Nephron (organoid): Measurements from ENCODE around the gene RAVER2.
"Not testable (repeated sequence)": the region's sequence is repeated elsewhere in the genome, so short reads cannot be mapped to it uniquely, and the experiment has no call there.

Experiments
- H3K27ac Mint-ChIP-seq, 3 experiments: 2 replicates each; pipeline ENCODE4 v1.8.0; 2020; ENCODE audit warnings: mixed read lengths in 3 of 3, mild to moderate bottlenecking in 2 of 3, moderate library complexity in 1 of 3
- H3K27me3 Mint-ChIP-seq: 2 replicates; pipeline ENCODE4 v1.8.0; 2021; ENCODE audit warnings: low read depth, mild to moderate bottlenecking, moderate library complexity, mixed read lengths
- H3K36me3 Mint-ChIP-seq: 2 replicates; pipeline ENCODE4 v1.8.0; 2020; ENCODE audit warnings: low read depth, mixed read lengths
- H3K4me1 Mint-ChIP-seq: 2 replicates; pipeline ENCODE4 v1.8.0; 2020; ENCODE audit warnings: mixed read lengths
- H3K4me3 Mint-ChIP-seq, 3 experiments: 2 replicates each; pipeline ENCODE4 v1.8.0; 2020; ENCODE audit warnings: mild to moderate bottlenecking in 3 of 3, mixed read lengths in 3 of 3, moderate library complexity in 2 of 3
- H3K9me3 Mint-ChIP-seq: 2 replicates; pipeline ENCODE4 v1.8.0; 2020; ENCODE audit warnings: mixed read lengths
- CTCF ChIP-seq, 3 experiments: fragments of 200-600 bp; sonication (generic); IDR thresholded peaks; one replicate each; pipeline ENCODE4 v1.5.0; 2021; ENCODE audit warnings: antibody characterized with exemption in 3 of 3; ENCODE audit not compliant: unreplicated experiment in 3 of 3

RAVER2 gene

GRCh38 chr1:64744492-64745180 lies at the start of gene RAVER2:
RAVER2 (plus strand) TSS chr1:64745075; CDS start chr1:64745173, 98 bp downstream.
- H3K4me3 Mint-ChIP-seq: peak within 1 kb of the TSS; percentile 92 to 98 (median 98)
- peak; percentile 23 to 57 (median 33) for TF ChIP-seq CTCF (IDR thresholded peaks at IDR 0.05; ENCODE audit: unreplicated experiment in 3 of 3)
- no peaks in the 10 kb centered on the region for H3K36me3 Mint-ChIP-seq
- H3K9me3 Mint-ChIP-seq: no peaks in the 10 kb centered on the region
- peaks cover 21% of the 10 kb centered on the region for H3K4me1 Mint-ChIP-seq
- H3K27me3 Mint-ChIP-seq: peaks cover 5% of the 10 kb centered on the region
- peak within 1 kb of the TSS; percentile 95 to 99 (median 97) for H3K27ac Mint-ChIP-seq

- H3K36me3 Mint-ChIP-seq: peaks cover 22% of the 10 kb centered on the region
- no peak overlapping the region for H3K4me3 Mint-ChIP-seq
- no peak for TF ChIP-seq CTCF (IDR thresholded peaks at IDR 0.05; ENCODE audit: unreplicated experiment in 3 of 3)
- H3K27me3 Mint-ChIP-seq: peaks cover 4% of the 10 kb centered on the region
- peaks cover 9% of the 10 kb centered on the region for H3K4me1 Mint-ChIP-seq
- H3K9me3 Mint-ChIP-seq: no peaks in the 10 kb centered on the region
- no peak overlapping the region for H3K27ac Mint-ChIP-seq
These were observed 48.0 kb upstream of the RAVER2 start for GRCh38 chr1:64696879-64697278.

GRCh38 chr1:64699327-64699726 lies 45.5 kb upstream of the RAVER2 start:
- TF ChIP-seq CTCF (IDR thresholded peaks at IDR 0.05; ENCODE audit: unreplicated experiment in 3 of 3): no peak
- H3K27me3 Mint-ChIP-seq: peaks cover 4% of the 10 kb centered on the region

GRCh38 chr1:64701071-64701470 lies 43.8 kb upstream of the RAVER2 start:
- Mint-ChIP-seq H3K4me3 (no peak overlapping the region), H3K9me3 (no peaks in the 10 kb centered on the region), H3K4me1 (peaks cover 9% of the 10 kb centered on the region), H3K27me3 (peaks cover 4% of the 10 kb centered on the region), H3K36me3 (peaks cover 1% of the 10 kb centered on the region), H3K27ac (no peak overlapping the region)
- TF ChIP-seq CTCF (IDR thresholded peaks at IDR 0.05; ENCODE audit: unreplicated experiment in 3 of 3): no peak

More at GRCh38 chr1:64699327-64699726, 45.5 kb upstream of the RAVER2 start:
- Mint-ChIP-seq H3K27ac (peak overlapping the region in 2 of 3 experiments; percentile 1 to 19), H3K9me3 (no peaks in the 10 kb centered on the region), H3K4me1 (peaks cover 9% of the 10 kb centered on the region), H3K36me3 (peaks cover 11% of the 10 kb centered on the region), H3K4me3 (no peak overlapping the region)

- Mint-ChIP-seq H3K9me3 (no peaks in the 10 kb centered on the region), H3K4me1 (peaks cover 9% of the 10 kb centered on the region), H3K4me3 (no peak overlapping the region), H3K27ac (no peak overlapping the region), H3K27me3 (peaks cover 4% of the 10 kb centered on the region), H3K36me3 (no peaks in the 10 kb centered on the region)
- TF ChIP-seq CTCF (IDR thresholded peaks at IDR 0.05; ENCODE audit: unreplicated experiment in 3 of 3): no peak
These were observed 43.0 kb upstream of the RAVER2 start for GRCh38 chr1:64701886-64702285.

- H3K4me3 Mint-ChIP-seq, H3K36me3 Mint-ChIP-seq, H3K27ac Mint-ChIP-seq, H3K27me3 Mint-ChIP-seq, H3K4me1 Mint-ChIP-seq, H3K9me3 Mint-ChIP-seq: not testable (repeated sequence)
These were observed 42.2 kb upstream of the RAVER2 start for GRCh38 chr1:64702670-64703069.
